GM21515 (cell line): ENCODE data around the gene SLC30A4.
A peak's percentile ranks its signal among the peaks of the same experiment; 100 is the strongest.
"Not testable (repeated sequence)": the region's sequence is repeated elsewhere in the genome, so short reads cannot be mapped to it uniquely, and the experiment has no call there.

Experiments used
- ATAC-seq: cut with Tn5 transposase; IDR thresholded peaks from one replicate; pipeline ENCODE4 v1.9.1; 2021; ENCODE audit not compliant: unreplicated experiment

SLC30A4 gene

GRCh38 chr15:45522328-45523165, at the start of gene SLC30A4:
SLC30A4 (minus strand) TSS chr15:45522755; CDS start chr15:45522354, 401 bp downstream.
- peak; percentile 72 for ATAC-seq

- no peak for ATAC-seq
These were observed 33.5 kb upstream of the SLC30A4 start for GRCh38 chr15:45555934-45556608.

- ATAC-seq: no peak
These were observed 29.1 kb upstream of the SLC30A4 start for GRCh38 chr15:45551676-45552075.

- no peak for ATAC-seq
These were observed 27.9 kb upstream of the SLC30A4 start for GRCh38 chr15:45550436-45550835.

- no peak for ATAC-seq
These were observed 27.1 kb upstream of the SLC30A4 start for GRCh38 chr15:45549541-45550220.

- ATAC-seq: no peak
These were observed 26.4 kb upstream of the SLC30A4 start for GRCh38 chr15:45548753-45549520.

GRCh38 chr15:45546789-45547188, 24.2 kb upstream of the SLC30A4 start:
- no peak for ATAC-seq

- no peak for ATAC-seq
These were observed 21.9 kb upstream of the SLC30A4 start for GRCh38 chr15:45544266-45545023.

GRCh38 chr15:45543051-45543450, 20.5 kb upstream of the SLC30A4 start:
- ATAC-seq: no peak

- no peak for ATAC-seq
These were observed 18.0 kb upstream of the SLC30A4 start for GRCh38 chr15:45540531-45540930.

GRCh38 chr15:45539680-45540079, 17.1 kb upstream of the SLC30A4 start:
- ATAC-seq: no peak

GRCh38 chr15:45536934-45537333, 14.4 kb upstream of the SLC30A4 start:
- ATAC-seq: no peak

GRCh38 chr15:45535486-45536042, 13.0 kb upstream of the SLC30A4 start:
- ATAC-seq: no peak

GRCh38 chr15:45534821-45535220, 12.3 kb upstream of the SLC30A4 start:
- no peak for ATAC-seq

- not testable (repeated sequence) for ATAC-seq
These were observed 10.3 kb upstream of the SLC30A4 start for GRCh38 chr15:45532892-45533291.

- ATAC-seq: no peak
These were observed 7.1 kb upstream of the SLC30A4 start for GRCh38 chr15:45529613-45530012.

GRCh38 chr15:45527086-45527485, 4.5 kb upstream of the SLC30A4 start:
- ATAC-seq: no peak

- ATAC-seq: no peak
These were observed 558 bp upstream of the SLC30A4 start for GRCh38 chr15:45523166-45523460.

- ATAC-seq: no peak
These were observed 793 bp downstream of the SLC30A4 start for GRCh38 chr15:45521596-45522327.
